Effector CD8-positive, alpha-beta T cell (primary cell): ENCODE results near the gene KRTAP5-11.
"Not testable (repeated sequence)": the region's sequence is repeated elsewhere in the genome, so short reads cannot be mapped to it uniquely, and the experiment has no call there.

Experiments used
- DNase-seq: peaks from one replicate; lab custom pipeline; 2025; lab: John Stamatoyannopoulos, UW

KRTAP5-11 gene

DNA sequence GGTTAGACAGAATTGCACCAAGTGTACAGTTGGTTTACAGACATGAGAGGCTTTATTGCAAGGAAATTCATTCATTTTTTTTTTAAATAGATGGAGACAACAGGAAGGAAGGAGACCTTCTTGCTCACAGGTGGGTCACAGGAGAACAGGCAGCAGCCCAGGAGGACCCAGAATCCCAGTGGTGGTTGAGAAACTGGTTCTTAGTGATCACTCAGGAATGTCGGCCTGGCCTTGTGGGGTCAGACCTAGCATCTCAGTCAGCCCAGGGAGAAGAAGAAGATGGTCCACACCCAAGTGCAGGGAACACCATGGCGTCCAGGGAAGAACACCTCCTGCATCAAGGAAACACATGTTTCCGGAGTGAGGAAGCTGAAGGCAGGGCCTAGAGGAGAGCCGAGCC is 849 bp downstream of the KRTAP5-11 start:
- no peak for DNase-seq

DNA sequence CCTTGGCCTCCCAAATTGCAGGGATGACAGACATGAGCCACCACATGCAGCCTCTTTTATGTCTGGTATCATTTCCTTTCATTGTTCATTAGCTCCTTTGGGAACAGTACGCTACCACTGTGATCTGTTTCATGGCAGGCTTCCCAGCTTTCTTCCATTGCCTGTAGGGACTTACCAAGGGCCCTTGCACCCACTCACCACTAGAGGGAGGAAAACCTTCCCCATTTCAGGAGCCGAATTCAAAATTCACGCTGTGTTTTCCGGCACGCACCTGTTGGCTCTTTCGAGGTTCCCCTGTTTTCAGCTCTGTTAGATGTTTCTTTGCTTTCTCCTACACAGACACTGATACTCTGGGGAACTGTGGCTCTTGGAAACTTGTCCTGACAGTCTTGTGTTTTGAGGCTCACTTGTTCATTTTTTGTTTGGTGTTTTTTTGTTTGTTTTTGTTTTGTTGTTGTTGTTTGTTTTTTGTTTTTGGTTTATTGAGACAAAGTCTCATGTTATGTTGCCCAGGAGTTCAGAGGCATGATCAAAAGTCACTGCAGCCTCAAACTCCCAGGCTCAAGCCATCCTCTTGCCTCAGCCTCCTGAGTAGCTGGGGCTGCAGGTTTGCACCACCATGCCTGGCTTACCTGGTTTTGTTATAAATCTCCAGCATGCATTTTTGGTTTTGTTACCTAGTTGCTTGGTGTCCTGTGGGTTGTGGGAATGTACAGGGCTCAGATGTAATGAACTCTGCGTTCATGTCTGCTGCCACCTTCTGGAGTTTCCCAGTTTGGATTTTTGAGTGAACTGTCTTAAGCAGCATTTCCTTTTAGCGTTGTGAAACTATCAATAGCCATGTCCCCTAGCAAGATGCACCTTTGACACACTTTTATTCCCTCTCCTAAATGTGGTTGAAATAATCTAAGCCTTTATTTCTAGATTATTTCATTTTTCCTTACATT is 2.3 kb downstream of the KRTAP5-11 start:
- no peak for DNase-seq

DNA sequence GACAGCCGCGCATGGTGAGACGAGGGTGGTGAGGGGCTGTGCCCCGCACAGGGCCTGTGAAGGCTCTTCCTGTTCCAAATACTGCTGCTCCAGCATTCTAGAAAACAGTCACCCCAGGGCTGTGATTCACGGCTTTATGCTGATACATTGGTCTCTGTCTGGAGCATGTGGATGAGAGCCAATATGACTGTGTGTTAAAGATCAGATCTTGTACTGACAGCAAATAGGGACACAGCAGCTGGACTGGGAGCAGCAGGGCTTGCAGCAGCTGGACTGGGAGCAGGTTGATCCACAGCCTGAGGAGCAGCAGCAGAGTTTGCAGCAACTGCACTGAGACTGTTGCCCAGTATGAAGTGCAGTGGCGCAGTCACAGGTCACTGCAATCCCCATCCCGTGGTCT is 3.2 kb downstream of the KRTAP5-11 start:
- not testable (repeated sequence) for DNase-seq

DNA sequence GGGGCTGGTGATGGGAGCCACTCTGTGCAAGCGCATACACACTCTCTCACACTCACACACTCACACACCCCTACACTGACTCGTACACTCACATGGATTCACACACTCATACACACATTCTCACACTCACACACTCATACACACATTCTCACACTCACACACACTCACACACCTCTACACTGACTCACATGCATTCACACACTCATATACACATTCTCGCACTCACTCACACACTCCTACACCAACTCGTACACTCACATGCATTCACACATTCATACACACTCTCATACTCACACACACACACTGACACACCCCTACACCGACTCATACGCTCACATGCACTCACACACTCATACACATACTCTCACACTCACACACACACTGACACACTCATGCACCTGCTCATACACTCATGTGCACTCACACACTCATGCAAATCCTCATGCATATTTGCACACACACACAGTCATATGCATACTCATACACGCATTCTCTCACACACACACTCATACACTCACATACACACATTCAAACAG is 5.1 kb downstream of the KRTAP5-11 start:
- no peak for DNase-seq

DNA sequence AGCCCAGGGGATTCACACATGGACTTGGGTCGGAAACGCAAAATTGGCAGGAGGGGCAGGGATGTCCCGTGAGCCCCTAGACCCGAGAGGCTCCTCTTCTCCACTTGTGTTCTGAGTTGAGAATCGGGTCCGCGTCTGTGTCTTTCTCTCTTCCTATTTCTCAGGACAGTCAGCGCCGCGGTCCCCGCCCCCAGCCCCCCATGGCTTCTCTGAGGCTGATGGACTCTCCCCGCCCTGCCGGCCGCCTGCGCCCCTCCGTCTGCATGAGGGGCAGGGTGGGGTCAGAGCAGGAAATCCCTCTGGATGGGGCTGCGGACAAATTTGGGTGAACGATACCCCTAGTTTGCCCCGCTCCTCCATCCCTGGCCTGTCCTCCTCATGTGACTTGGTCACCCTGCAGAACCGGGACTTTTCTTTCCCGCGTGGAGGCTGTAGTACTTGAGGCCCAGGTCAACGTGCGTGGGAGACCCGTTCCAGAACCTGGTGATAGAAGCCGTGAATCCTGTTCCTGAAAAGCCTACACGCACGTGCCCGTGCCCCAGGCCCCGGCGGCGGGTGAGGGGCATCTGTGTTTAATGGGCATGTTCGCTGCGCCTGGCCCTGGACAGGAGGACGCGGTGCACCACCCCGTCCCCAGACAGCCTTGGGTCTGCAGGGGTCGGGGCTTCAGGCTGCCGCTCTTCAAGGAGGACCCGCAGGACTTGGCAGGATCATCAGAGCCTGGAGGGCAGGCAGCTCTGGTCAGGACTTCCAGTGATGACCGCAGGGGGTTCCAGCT is 5.8 kb downstream of the KRTAP5-11 start:
- not testable (repeated sequence) for DNase-seq

DNA sequence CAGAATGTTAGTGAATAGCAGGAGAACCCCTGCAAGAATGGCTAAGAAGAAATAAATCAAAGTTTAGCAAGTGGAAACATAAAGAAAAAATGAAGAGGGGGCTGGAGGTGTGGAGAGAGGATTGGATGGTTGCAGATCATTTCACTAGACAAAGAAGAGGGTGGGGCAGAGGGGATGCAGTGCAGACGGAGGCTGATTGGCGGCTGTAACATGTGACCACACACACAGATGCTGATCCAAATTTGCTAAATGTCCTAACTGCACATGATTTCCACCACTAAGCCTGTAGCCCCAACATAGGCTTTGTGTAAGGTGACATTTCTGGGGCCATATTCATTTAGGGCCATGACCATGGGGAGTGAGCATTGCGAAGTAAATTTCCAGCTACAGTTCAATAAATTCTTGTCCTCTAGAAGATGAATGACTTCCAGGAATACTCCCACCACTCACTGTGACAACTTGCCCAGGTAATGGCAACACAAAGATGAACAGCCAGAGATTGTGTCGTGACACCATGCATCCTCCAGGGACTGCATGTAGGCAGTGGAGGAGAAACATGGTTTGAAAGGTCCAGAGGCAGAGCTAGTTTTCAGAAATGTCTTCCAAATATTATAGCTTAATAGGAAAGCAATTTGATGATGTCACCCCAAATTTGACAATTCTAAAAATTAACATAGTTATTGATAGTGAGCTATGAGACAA is 6.8 kb downstream of the KRTAP5-11 start:
- DNase-seq: no peak

DNA sequence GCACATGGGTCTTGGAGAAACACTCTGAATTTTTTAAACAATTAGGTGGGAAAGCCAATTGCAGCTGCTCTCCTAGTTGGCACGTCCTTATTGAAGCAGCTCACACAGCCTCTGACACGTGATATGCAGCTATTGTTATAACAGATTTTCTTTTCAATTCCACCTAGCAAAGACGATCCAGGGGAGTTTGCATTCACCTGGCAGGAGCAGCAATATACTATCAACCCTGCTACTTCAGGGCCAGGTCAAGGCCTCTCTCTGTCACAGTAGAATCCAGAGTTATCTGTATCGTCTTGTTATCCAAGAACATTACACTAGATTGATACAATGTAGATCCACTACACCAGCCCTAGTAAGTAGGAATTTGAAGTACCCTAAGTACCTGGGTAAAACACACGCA is 8.3 kb downstream of the KRTAP5-11 start:
- DNase-seq: no peak

DNA sequence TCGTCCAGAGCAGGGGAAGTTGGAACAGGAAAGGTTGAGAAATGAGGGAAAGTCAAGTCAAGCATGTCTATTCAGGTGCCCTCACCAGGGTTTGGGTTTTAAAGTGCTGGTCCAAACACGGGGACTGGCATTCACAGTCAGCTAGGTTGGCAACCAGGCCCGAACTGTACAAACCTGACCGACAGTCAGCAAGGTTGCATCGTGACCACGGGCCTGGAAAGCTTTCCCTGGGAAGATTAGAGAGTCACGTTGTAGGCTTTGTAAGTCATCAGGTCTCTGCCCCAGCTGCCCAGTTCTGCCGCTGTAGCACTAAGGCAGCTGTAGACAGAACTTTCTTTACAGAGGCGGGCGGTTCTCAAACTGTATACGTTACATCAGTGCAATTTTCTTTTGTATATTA is 9.9 kb downstream of the KRTAP5-11 start:
- no peak for DNase-seq

DNA sequence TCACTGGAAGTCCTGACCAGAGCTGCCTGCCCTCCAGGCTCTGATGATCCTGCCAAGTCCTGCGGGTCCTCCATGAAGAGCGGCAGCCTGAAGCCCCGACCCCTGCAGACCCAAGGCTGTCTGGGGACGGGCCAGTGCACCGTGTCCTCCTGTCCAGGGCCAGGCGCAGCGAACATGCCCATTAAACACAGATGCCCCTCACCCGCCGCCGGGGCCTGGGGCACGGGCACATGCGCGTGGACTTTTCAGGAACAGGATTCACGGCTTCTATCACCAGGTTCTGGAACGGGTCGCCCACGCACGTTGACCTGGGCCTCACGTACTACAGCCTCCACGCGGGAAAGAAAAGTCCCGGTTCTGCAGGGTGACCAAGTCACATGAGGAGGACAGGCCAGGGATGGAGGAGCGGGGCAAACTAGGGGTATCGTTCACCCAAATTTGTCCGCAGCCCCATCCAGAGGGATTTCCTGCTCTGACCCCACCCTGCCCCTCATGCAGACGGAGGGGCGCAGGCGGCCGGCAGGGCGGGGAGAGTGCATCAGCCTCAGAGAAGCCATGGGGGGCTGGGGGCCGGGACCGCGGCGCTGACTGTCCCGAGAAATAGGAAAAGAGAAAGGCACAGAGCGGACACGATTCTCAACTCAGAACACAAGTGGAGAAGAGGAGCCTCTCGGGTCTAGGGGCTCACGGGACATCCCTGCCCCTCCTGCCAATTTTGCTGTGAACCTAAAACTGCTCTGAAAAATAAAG is 11.4 kb downstream of the KRTAP5-11 start:
- DNase-seq: not testable (repeated sequence)

DNA sequence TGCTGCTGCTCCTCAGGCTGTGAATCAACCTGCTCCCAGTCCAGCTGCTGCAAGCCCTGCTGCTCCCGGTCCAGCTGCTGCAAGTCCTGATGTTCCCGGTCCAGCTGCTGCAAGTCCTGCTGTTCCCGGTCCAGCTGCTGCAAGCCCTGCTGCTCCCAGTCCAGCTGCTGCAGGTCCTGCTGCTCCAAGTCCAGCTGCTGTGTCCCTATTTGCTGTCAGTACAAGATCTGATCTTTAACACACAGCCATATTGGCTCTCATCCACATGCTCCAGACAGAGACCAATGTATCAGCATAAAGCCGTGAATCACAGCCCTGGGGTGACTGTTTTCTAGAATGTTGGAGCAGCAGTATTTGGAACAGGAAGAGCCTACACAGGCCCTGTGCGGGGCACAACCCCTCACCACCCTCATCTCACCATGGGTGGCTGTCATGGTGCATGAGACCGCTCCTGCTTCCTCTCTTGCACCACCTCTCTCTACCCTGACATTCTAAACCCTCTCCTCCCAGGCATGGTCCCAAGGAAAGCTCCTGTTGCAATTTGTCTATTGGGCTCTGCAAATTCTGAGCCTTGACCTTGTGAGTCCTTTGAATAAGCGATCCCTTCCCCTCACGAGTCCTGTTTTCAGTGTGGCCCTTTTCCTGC is 13.8 kb downstream of the KRTAP5-11 start:
- no peak for DNase-seq

DNA sequence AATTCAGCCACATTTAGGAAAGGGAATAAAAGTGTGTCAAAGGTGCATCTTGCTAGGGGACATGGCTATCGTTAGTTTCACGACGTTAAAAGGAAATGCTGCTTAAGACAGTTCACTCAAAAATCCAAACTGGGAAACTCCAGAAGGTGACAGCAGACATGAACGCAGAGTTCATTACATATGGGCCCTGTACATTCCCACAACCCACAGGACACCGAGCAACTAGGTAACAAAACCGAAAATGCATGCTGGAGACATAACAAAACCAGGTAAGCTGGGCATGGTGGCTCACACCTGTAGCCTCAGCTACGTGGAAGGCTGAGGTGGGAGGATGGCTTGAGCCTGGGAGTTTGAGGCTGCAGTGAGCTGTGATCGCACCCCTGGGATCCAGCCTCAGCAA is 15.0 kb downstream of the KRTAP5-11 start:
- not testable (repeated sequence) for DNase-seq

DNA sequence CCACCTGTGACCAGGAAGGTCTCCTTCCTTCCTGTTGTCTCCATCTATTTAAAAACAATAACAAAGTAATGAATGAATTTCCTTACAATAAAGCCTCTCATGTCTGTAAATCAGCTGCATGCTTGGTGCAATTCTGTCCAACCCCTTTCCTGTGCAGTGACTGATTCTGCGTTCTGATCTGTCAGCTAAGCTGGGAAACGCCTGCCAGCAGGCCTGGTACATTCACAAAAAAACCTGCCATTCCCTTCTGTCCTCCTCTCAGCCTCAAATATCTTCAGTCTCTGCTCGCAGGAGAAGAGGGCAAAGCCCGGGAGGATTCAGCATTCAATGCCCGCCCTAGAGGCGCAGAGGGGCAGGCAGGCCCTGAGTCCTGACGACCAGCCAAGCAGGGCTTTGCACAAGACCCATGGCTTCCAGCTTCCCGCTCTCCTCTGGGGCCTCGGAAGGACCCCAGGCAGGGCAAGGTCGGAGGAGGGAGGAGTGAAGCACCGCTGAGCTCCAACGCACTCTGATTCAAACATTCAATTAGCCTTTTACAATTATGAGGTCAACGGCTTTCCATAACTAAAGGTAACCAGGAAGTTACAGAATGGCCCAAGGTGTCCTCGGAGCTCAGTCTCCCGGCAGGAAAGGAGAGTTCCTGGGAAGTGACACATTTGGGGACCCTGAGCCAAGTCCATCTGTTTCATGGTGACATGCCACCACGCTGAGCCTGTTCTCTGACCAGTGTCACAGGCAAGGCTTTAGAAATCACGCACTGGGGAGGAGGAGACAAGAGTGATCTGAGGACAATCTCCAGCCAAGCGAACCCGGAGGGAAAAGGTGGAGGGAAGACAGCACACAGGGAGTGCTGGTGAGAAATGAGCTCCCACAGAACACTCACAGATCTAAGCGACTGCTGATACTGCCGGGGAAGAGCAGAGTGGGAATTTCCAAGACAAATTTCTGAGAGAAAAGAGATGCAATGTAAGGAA is 15.8 kb downstream of the KRTAP5-11 start:
- not testable (repeated sequence) for DNase-seq

DNA sequence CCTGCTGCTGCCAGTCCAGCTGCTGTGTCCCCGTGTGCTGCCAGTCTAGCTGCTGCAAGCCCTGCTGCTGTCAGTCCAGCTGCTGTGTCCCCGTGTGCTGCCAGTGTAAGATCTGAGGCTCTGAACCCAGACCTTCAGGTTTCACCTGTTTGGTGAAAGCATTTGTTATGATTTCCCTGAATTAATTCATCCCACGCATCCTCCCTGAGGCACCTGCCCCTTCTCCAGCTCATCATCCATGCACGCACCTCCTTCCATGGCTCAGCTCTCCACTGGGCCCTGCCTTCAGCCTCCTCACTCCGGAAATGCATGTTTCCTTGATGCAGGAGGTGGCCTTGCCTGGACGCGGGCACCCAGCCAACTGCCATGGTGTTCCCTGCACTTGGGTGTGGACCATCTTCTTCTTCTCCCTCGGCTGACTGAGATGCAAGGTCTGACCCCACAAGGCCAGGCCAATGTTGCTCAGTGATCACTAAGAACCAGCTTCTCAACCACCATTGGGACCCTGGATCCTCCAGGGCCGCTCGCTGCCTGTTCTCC is 16.5 kb downstream of the KRTAP5-11 start:
- no peak for DNase-seq

DNA sequence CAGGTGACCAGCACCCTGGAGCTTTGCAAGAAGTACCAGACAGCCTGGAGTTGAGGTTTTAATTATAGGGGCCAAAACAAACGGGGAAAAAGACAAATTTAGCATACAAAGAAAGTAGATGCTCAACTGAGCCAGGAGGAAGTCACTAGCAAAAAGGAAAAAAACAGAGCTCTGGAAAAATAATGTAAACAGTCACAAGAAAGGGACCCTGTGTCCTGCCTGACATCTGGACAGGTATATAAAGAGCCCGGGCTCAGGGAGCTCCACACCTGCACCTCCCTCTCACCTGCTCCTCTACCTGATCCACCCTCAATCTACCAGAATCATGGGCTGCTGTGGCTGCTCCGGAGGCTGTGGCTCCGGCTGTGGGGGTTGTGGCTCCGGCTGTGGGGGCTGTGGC is 17.4 kb downstream of the KRTAP5-11 start, which contains the start of gene KRTAP5-10:
TSS of gene KRTAP5-10 (plus strand) at position 301 of the 400 bp plus-strand sequence. CDS start at position 326, 25 bp downstream.
- DNase-seq: no peak

DNA sequence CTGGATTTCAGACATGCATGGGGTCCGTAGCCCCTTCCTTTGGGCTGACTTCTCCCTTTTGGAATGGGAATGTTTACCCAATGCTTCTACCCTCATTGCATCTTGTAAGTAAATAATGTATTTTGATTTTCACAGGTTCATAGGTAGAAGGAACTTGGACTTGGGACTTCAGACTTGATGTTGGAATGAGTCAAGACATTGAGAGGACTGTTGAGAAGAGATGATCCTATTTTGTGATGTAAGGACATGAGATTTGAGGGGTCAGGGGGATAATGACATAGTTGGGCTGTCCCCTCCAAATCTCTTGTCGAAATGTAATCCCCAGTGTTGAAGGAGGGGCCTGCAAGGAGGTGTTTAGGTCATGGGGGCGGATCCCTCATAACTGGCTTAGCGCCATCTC is 18.2 kb downstream of the KRTAP5-11 start:
- no peak for DNase-seq

DNA sequence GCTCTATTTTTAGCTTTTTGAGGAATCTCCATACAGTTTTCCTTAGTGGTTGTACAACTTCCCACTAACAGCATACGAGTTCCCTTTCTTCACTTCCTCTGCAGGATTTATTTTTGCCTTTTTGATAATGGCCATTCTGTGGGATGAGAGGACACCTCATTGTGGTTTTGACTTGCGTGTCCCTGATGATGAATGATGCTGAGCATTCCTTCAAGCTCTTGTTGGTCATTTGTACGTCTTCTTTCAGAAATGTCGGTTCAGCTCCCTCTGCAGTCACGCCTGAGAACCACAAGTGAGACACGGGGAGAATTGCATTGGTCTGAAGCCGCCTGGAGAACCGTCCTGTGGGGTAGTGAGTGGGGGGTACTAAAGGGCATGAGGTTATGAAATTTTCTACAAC is 19.3 kb downstream of the KRTAP5-11 start:
- no peak for DNase-seq

DNA sequence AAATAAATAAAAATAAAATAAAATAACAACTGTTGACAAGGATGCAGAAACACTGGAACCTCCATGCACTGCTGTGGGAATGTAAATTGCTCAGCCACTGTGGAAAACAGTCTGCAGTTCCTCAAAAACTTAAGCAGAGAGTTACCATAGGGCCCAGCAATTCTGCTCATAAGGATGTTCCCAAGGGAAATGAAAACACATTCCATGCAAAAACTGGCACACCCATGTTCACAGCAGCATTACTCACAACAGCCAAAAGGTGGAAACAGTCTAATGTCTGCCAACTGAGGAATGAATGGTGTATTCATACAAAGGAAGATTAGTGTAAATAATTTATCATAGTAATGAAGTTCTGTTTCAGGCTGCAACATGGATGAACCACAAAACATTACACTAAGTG is 20.6 kb downstream of the KRTAP5-11 start:
- DNase-seq: no peak

DNA sequence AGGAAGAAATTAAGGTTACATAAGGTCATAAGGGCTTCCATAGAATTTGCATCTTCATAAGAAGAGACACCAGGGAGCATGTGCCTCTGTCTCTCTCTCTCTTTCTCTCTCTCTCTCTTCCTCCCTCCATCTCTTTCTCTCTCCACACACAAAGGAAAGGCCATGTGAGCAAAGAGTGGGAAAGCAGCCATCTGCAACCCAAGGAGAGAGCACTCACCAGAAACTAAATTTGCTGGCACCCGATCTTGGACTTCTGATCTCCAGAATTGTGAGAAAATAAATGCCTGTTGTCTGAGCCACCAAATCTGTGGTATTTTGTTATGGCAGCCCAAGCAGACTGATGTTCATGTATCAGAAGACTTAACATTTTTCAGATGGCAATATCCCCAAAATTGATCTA is 23.7 kb downstream of the KRTAP5-11 start:
- no peak for DNase-seq

DNA sequence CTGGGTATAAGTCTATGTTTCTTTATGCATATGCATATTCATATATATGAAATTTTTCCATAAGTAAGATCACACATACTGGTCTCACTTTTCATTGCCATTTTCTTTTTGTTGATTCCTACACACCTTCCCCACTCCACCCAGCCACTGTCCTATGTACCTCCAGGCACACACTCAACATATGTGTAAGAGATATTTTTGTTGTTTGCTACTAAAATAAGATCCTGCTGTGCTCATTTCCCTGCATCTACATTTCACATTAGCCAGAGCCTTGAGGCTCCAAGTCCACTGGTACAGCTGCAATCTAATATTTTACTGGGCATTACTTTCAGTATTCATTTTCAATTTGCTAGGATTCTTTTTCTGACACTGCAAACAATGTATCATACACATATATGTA is 25.4 kb downstream of the KRTAP5-11 start:
- no peak for DNase-seq
